Hematopoietic multipotent progenitor cell treated with erythropoietin and hydrocortisone succinate and interleukin-3 and kit ligand, for 17 days (in vitro differentiated cells): ENCODE results near the gene CELA3A.
"Not testable (repeated sequence)": the region's sequence is repeated elsewhere in the genome, so short reads cannot be mapped to it uniquely, and the experiment has no call there.

ENCODE experiments used
- DNase-seq: peaks from one replicate; pipeline ENCODE4 v3.0.0-alpha.2; 2015; ENCODE audit warnings: low spot score

Gene CELA3A, protein sequence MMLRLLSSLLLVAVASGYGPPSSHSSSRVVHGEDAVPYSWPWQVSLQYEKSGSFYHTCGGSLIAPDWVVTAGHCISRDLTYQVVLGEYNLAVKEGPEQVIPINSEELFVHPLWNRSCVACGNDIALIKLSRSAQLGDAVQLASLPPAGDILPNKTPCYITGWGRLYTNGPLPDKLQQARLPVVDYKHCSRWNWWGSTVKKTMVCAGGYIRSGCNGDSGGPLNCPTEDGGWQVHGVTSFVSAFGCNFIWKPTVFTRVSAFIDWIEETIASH

DNA sequence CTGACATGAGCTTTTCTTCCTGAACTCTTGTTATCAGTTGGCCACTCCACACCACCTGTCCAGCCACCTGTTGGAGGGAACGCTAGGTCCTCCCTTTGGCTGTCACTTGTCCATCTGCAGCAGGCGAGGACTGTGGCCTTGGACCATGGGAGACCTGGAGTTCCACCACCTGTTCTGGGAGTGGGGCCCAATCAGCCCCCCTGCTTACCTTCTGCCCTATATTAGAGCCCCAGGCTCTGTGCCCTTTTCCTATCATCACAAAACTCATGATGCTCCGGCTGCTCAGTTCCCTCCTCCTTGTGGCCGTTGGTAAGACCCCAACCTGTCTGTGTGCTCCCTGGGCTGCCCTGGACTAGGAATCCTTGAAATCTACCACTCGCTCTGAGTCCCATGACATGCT, at the start of gene CELA3A:
Gene CELA3A, plus strand, starts transcription at position 249 of the 400 bp plus-strand sequence. Its CDS starts 18 bp downstream, at position 267.
- DNase-seq = no peak

DNA sequence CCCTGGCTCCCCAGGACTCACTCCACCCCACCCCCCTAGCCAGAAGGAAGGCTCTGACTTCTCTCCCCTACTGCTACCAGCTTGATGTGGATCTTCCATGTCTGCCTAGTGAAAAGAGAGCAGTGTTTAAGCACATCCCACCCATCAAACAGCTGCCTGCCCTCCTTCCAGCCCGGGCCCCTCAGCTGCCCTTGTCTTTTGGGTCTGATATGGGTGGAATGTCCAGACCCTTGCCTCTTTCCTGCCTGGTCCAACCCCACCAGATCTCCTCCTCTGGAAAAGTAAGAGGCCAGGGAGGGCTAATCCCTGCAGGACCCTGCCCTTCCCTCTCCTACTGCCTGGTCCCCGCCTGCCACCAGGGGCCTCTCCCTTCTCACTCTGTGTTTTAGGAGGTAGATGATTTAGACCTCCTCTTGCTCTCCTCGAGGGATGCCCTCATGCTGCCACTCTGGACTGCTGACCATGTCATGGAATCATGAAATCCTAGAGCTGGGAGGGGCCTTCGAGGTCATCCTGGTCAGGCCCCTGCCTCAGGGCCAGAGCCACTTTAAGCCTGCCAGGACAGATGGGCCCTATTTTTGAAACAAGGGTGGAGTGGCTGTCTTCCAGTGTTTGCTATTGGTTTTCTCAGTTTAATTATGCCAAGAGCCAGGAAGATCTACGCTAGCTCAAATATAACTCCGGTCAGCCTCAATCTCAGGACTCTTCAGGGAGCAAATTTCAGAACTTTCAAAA, 48.5 kb upstream of the CELA3A start:
- DNase-seq = no peak

DNA sequence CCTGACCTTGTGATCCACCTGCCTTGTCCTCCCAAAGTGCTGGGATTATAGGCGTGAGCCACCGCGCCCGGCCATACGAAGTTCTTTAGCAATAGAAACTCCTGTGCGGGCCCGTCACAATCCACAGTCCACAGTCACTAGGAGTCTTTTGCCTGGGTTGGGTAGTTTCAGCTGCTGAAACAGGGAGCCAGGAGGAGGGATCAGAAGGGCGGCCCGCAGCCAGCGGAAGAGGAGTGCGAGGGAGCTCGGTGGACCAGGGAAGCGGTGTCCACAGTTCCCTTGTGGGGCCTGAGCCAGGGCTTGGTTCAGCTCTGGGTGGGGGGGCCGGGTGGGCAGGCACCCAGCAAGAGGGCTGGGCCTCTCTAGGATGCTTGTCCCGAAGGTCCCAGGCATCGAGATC, 46.4 kb upstream of the CELA3A start:
- DNase-seq = no peak

DNA sequence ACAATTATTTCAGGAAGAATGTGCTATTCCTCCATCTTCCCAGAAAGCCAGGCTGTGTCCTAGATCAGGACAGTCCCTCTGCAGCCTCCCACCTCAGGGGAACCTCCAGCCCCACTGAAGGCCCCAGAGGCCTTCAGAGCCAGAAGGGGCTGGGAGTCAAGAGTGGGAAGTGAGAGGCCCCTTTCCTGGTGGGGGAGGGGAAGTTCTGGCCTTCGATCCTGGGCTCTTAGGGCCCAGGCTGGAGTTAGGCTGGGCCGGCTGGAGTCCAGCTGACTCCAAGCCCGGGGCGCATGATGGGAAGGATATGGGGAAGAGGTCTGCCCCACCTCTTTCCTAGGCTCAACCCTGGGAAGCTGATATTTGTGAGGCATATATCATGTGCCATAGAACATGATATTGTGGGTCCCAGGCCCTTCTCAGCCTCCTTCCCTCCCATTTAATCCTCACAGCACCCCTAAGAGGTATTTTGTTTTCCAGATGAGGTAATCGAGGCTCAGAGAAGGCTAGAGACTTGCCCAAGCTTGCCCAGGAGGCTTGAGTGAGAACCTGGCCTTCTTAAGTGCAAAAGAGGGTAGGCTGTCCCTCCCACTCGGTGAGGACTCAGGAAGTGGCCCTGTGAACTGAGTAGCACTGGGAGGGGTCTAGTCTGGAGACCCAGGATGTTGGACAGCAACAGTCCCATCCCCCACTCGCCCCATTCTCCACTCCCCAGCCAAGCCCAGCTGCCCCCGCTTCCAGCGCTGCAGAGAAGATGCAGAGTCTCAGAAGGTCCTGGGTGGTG, 45.8 kb upstream of the CELA3A start:
- no peak for DNase-seq

DNA sequence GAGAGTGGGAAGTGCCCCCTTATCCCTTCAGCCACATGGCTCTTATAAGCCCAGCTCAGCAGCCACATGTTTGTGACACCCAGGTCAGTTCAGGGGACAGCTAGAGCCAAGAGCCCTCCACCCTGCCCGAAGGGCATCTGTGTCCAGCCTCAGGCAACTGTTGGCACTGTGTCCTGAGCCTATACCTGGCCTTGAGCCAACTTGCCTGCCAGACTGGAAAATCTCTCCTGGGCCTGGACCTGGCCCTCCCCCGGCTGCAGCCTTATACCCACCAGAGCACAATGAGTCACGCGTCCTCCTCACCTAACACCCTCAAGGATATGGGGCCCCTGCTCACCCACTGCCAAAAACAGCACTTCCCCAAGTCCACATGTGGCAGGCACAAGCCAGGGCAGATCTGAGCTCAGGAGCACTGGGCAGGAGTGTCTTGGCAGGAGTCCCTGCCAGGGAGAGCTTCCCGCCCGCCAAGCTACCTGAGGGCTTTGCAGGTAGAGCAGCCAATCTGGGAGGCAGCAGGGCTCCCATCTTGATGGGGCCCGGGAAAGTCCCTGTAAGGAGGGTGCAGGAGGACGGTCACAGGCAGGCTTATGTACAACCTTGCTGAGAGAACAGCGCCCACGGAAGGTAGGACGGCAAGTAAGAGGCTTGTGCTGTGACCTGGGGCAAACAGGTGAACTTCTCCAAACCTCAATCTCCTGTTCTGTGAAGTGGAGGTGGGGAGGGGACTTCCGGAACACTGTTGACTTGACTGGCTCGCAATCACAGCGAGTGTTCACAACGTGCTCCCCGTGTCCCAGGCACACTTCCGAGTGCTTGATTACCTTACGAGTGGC, 44.5 kb upstream of the CELA3A start:
- no peak for DNase-seq

DNA sequence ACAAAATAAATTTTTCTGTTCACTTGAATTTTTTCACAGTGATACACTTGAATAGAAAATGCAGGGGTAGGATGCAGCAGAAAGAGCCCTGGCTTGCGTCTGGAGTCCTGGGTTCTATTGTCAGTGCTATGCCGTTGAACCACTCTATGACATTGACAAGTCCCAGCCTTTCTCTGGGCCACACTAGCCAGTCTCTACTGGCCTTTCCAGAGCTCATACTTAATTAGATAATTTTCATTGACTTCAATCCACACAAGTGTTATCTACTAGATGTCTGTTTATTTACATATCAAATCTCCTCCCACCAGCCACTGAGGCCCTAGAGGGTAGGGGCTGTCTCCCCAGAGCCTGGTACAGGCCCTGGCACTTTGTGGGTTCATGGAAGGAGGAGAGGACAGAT, 40.1 kb upstream of the CELA3A start:
- no peak for DNase-seq

DNA sequence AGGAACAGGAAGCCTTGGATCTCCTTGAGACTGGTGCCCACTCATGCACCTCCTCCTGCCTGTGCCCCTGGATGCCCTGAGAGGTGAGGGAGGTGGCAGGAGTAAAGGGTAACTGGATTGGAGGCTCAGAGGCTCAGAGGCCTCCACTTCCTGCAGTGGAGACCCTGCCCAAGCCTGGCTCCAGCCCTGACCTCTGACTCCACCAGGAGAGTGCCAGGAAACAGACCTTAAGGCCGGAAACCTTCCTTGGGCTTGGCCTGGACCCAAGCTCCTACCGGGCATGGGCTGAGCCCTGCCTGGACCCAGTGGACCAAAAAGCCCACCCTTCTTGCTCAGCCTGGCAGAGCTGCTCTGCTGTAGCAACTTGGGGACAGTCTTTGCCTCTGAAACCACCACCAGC, 39.7 kb upstream of the CELA3A start:
- no peak for DNase-seq

DNA sequence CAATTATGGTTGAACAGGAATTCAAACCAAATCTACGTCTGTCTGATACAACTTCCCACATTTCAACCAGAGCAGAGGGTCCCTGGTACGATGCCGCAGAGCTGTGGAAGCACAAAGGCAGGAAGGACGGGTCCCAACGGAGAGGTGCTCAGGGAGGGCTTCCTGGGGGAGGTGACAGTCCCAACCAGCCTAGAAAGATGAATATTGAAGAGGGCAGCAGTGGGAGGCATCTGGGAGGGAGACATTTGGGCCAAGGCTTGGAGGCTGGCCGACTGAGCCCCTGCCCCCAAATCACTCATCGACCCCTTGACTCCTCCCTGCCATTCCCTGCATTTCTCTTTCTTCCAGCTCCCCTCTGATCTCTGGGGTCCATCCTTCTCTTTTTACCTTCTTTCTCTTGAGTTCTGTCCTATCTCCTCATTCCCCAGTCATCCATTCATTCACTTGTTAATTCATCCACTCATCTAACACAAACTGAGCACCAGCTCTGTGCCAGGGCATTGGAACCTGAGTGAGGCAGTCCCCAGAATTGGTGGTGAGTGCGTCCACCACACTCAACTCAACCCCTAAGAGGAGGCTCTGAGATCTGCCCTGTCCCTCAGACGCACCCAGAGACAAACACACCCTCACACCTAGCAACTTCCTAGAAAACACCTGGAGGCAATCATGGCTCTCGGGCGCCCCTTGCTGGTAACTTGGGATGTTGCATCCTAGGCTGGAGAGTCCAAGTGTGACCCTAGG, 37.8 kb upstream of the CELA3A start:
- DNase-seq = peak; percentile 90

DNA sequence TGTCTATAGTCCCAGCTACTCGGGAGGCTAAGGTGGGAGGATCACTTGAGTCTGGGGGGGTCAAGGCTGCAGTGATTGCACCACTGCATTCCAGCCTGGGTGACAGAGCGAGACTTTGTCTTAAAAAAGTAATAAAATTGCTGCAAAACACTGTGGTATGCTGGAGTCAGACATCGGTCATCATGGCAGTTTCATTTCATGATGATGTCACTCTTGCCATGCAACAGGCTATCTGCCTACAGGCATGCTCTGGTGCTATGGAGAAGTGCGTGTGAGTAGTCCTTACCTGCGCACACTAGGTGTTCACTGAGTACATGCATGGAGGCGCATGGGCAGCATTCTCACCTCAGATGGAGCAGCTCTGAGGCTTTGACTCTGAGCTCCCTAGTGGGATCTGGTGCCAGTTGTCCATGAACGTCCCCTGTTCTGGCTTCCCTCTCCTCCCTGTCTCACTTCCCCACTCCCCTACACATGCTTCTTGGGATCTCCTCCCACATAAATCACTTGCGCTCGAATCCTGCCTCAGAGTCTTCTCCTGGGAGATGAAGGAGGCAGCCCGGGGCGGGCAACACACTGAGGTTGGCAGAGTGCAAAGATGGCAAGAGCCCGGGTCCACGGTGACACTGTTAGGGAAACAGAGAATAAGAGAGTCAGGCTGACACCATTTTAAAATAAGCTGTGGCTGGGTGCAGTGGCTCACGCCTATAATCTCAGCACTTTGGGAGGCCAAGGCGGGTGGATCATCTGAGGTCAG, 35.0 kb upstream of the CELA3A start:
- no peak for DNase-seq

DNA sequence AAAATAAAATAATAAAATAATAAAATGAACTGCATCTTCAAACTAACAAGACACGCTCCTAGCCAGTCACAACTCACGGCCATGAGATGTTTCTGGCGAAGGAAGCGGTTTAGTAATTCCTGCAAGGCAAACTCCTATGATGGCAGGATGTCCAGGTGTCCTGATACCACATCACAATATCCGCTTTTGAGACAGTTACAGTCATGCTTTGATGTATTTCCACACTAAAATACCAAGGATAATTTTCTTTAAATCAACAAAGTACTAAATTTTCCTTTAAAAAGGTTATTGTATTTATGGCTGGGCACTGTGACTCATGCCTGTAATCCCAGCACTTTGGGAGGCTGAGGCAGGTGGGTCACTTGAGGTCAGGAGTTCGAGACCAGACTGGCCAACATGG, 34.2 kb upstream of the CELA3A start:
- not testable (repeated sequence) for DNase-seq

DNA sequence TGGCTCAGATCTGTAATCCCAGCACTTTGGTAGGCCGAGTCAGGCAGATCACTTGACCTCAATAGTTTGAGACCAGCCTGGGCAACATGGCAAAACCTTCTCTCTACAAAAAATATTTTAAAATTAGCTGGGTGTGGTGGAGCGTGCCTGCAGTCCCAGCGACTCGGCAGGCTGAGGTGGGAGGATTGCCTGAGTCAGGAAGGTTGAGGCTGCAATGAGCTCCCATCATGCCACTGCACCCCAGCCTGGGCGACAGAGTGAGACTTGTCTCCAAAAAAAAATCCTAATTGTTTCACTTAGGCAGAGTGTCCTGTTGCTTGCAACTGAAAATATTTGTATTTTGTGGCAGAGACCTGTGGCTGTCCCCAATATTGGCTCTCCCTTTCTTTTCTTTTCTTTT, 32.4 kb upstream of the CELA3A start:
- not testable (repeated sequence) for DNase-seq

DNA sequence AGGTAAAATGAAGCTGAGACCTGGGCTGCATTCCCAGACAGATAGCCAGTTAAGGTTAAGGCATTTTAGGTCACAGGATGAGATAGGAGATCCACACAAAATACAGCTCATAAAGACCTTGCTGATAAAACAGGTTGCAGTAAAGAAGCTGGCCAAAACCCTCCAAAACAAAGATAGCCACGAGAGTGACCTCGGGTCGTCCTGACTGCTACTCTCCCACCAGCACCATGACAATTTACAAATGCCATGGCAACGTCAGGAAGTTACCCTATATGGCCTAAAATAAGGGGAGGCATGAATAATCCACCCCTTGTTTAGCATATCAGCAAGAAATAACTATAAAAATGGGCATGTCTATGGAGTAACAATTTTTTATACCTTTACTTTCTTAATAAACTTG, 30.9 kb upstream of the CELA3A start:
- DNase-seq = not testable (repeated sequence)

DNA sequence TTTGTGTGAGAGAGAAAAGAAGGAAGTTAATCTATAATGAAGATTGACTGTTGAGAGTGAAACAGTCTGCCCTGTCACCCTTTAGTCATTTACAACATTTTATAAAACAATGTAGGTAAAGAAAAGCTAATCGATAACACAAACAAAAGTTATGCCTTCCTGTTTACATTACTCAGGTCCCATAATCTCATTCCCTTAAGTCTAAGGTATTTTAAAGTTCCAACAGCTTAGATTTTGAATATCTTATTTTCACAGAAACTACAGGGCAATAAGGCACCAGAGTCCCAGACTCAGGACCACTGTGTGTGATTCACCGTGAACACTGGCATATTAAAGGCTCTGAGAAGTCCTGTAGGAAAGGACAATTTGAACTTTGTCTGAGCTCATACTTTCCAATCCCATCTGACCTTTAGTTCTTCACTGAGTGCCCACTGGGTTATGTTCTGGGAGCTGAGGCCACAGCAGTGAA, 28.4 kb upstream of the CELA3A start:
- DNase-seq = not testable (repeated sequence)

DNA sequence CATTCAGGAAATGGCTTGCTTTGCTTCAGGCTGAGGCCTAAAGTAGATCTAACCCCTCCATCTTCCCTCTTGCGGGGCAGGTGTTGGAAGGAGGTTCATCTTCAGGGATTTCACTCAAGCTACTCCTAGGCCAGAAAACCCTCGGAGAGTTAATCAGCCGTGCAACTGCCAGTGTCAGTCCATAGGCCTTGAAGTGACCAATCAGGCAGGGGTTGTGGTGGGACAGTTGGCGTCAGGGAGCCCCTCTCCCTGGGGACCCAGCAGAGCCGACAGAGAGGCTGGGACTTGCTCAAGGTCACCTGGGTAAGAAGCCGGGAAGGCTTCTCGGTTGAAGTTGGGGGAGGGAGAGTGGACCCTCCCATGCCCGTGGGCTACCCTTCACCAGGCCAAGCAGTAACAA, 27.5 kb upstream of the CELA3A start:
- not testable (repeated sequence) for DNase-seq

DNA sequence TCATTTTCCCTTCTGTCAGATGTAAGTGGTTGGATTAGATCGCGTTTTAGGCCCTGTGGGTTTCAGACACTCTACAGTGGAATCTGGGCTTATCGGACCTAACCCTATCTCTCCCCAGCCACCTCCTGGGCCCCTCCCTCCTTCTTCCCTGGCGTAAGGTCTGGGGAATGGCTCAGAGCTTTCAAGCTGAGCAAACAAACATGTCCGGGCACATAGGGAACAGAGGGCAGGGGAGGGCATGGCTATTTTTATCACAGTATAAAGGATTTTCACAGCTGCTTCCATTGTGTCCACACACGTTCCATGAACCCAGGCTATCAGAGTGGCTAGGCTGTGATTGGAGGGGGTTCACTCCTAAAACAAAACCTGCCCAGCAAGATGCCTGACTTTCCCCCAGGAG, 26.8 kb upstream of the CELA3A start:
- DNase-seq = not testable (repeated sequence)

DNA sequence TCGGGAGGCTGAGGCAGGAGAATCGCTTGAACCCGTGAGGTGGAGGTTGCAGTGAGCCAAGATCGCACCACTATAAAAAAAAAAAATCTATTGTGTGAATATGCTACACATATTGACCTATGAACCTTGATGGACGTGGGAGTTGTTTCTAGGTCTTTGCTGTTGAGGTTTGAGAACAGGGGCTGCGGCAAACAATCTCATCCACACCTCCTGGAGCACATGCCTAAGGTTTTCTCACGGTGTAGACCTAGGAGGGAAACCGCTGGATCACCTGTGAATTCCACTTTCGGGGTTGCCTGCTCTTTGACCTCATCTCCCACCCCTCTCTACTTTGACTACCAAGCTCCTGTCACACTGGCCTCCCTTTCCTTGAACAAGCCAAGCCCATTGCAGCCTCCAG, 26.2 kb upstream of the CELA3A start:
- not testable (repeated sequence) for DNase-seq

DNA sequence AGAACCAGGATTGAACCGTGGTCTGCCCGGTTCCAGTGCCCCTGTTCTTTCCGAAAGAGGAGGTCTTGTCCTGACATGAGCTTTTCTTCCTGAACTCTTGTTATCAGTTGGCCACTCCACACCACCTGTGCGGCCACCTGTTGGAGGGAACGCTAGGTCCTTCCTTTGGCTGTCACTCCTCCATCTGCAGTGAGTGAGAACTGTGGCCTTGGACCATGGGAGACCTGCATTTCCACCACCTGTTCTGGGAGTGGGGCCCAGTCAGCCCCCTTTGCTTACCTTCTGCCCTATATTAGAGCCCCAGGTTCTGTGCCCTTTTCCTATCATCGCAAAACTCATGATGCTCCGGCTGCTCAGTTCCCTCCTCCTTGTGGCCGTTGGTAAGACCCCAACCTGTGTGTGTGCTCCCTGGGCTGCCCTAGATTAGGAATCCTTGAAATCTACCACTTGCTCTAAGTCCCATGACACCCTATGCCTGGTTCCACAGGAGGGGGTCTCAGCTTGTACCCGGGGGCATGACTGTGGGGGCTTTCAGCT, 24.7 kb upstream of the CELA3A start, which contains the start of gene CELA3B:
Gene CELA3B, plus strand, starts transcription at position 320 of the 537 bp plus-strand sequence. Its CDS starts 18 bp downstream, at position 338.
- not testable (repeated sequence) for DNase-seq

DNA sequence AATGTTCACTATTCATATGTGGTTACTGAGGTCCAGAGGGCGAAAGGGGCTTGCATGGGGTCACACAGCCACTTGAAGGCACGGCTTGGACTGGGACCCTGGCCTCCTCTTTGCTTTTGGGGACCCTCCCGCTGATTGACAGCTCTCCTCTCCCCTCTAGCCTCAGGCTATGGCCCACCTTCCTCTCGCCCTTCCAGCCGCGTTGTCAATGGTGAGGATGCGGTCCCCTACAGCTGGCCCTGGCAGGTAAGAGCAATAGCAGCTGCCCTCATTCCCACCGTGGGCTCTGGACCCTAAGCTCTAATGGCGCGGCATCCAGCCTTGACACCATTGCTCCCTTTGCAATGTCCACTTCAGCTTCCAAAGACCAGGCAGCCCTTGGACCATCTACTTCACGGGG, 23.2 kb upstream of the CELA3A start:
- not testable (repeated sequence) for DNase-seq

DNA sequence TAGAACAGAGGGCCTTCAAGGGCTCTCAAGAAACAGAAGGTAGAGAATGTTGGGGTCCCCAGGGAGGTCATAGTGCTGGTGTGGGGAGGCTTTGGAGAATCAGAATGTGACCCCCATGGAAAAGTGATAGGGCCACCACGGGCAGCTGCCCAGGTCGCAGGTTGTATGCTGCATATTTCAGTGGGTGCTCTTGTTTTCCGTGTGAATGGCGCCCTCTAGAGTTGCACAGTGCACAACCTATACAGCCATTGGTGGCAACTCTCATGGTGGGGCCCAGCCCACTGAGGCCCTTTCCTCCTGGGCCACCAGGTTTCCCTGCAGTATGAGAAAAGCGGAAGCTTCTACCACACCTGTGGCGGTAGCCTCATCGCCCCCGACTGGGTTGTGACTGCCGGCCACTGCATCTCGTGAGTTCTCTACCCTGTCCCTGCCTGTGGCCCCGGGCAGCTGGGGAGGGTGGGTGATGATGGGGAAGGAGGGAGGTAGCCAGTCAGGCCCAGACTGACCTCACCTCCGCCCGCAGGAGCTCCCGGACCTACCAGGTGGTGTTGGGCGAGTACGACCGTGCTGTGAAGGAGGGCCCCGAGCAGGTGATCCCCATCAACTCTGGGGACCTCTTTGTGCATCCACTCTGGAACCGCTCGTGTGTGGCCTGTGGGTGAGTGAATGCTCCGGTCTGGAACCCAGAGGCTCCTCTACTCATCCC, 20.8 kb upstream of the CELA3A start:
- not testable (repeated sequence) for DNase-seq
